ENCODE measurements around the gene CD59.
"Not testable (repeated sequence)": the region's sequence is repeated elsewhere in the genome, so short reads cannot be mapped to it uniquely, and the experiment has no call there.

CD59 gene

DNA sequence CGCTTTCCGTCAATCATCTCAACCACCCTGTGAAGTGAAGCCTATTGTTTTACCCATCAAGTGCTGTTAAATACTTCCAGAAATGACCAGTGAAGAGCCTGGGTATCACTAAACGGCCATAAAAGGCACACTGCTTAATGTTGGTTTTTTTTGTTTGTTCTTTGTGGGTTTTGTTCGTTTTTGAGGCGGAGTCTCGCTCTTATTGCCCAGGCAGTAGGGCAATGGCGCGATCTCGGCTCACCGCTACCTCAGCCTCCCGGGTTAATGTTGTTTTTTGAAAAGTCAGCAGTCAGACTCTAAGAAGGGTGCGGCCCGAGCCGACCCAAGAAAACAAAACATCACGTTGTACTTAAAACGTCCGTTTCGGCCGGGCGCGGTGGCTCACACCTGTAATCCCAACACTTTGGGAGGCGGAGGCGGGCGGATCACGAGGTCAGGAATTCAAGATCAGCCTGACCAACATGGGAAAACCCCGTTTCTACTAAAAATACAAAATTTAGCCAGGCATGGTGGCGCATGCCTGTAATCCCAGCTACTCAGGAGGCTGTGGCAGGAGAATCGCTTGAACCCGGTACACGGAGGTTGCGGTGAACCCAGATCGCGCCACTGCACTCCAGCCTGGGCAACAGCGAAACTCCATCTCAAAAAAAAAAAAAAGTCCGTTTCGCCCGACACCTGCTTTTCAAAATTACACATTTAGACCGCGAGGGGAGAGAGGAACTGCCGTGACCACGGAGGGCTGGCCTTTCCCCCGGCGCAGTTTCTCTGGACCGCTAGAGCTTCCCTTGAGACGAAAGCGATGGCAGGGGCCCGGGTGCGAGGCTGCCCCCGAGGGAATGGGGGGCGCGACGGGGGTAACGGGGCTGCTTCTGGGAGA is 714 bp downstream of the CD59 start:
- peak overlapping the region; percentile 87 for H3K4me3 ChIP-seq (ENCODE audit: low read depth, low read length)
- in situ Hi-C loops (cut with HindIII; ENCODE audit: low sequenced_read_pairs), result no loop called here
- TF ChIP-seq CTCF (IDR thresholded peaks at IDR 0.05; ENCODE audit: low read depth, low read length), result peak; percentile 3
- peak; percentile 33 for DNase-seq (ENCODE audit: low read depth, low spot score)

- peak overlapping the region; percentile 87 for H3K4me3 ChIP-seq (ENCODE audit: low read depth, low read length)
- DNase-seq (ENCODE audit: low read depth, low spot score), result peak; percentile 77
- TF ChIP-seq CTCF (IDR thresholded peaks at IDR 0.05; ENCODE audit: low read depth, low read length), result no peak
- in situ Hi-C loops (cut with HindIII; ENCODE audit: low sequenced_read_pairs), result no loop called here
These were observed 1.6 kb downstream of the CD59 start for GRCh38 chr11:33734441-33735270.

GRCh38 chr11:33733980-33734379 is 2.2 kb downstream of the CD59 start:
- in situ Hi-C loops (cut with HindIII; ENCODE audit: low sequenced_read_pairs), result no loop called here
- H3K4me3 ChIP-seq (ENCODE audit: low read depth, low read length), result peak overlapping the region; percentile 87
- TF ChIP-seq CTCF (IDR thresholded peaks at IDR 0.05; ENCODE audit: low read depth, low read length), result no peak
- DNase-seq (ENCODE audit: low read depth, low spot score), result no peak

GRCh38 chr11:33731723-33732531 is 4.3 kb downstream of the CD59 start:
- no peak for TF ChIP-seq CTCF (IDR thresholded peaks at IDR 0.05; ENCODE audit: low read depth, low read length)
- H3K4me3 ChIP-seq (ENCODE audit: low read depth, low read length), result no peak overlapping the region
- DNase-seq (ENCODE audit: low read depth, low spot score), result peak; percentile 42
- in situ Hi-C loops (cut with HindIII; ENCODE audit: low sequenced_read_pairs), result no loop called here

DNA sequence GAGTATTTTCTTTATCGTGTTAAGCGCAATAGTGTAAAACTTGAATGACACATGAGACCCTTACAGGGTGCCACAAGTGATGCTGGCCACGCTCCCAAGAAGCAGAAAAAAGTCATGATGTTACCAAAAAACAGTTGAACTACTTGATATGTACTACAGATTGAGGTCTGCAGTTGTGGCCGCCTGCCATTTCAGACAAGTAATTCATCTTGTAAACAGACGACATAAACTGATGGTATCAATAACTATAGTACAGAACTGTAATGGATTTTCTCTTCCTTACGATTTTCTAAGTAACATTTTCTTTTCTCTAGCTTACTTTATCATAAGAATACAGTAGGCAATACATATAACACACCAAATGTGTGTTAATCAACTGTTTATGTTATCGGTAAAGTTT is 5.5 kb downstream of the CD59 start:
- TF ChIP-seq CTCF (IDR thresholded peaks at IDR 0.05; ENCODE audit: low read depth, low read length), result no peak
- in situ Hi-C loops (cut with HindIII; ENCODE audit: low sequenced_read_pairs), result no loop called here
- no peak for DNase-seq (ENCODE audit: low read depth, low spot score)
- no peak overlapping the region for H3K4me3 ChIP-seq (ENCODE audit: low read depth, low read length)

DNA sequence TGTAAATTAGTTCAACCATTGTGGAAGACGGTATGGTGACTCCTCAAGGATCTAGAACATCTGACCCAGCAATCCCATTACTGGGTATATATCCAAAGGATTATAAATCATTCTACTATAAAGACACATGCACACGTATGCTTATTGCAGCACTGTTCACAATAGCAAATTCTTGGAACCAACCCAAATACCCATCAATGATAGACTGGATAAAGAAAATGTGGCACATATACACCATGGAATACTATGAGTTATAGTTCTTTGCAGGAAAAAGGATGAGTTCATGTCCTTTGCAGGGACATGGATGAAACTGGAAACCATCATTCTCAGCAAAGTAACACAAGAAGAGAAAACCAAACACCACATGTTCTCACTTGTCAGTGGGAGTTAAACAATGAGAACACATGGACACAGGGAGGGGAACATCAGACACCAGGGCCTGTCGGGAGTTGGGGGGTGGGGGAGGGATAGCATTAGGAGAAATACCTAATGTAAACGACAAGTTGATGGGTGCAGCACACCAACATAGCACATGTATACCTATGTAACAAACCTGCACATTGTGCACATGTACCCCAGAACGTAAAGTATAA is 7.1 kb downstream of the CD59 start:
- DNase-seq (ENCODE audit: low read depth, low spot score); in situ Hi-C loops (cut with HindIII; ENCODE audit: low sequenced_read_pairs); H3K4me3 ChIP-seq (ENCODE audit: low read depth, low read length): not testable (repeated sequence)

- in situ Hi-C loops (cut with HindIII; ENCODE audit: low sequenced_read_pairs); DNase-seq (ENCODE audit: low read depth, low spot score); H3K4me3 ChIP-seq (ENCODE audit: low read depth, low read length): not testable (repeated sequence)
These were observed 8.7 kb downstream of the CD59 start for GRCh38 chr11:33727539-33727938.
